HG03558 (cell line): ENCODE results near the gene PTGDR2.
"Not testable (repeated sequence)": the region's sequence is repeated elsewhere in the genome, so short reads cannot be mapped to it uniquely, and the experiment has no call there.

Experiments
- ATAC-seq: cut with Tn5 transposase; IDR thresholded peaks from one replicate; pipeline ENCODE4 v1.9.1; 2021; ENCODE audit warnings: moderate number of reproducible peaks; ENCODE audit not compliant: unreplicated experiment; ENCODE audit errors: extremely low read depth

The PTGDR2 gene

GRCh38 chr11:60844045-60844869, 11.5 kb downstream of the PTGDR2 start:
- no peak for ATAC-seq

GRCh38 chr11:60842668-60843600, 12.8 kb downstream of the PTGDR2 start:
- no peak for ATAC-seq

GRCh38 chr11:60841797-60842667, 13.7 kb downstream of the PTGDR2 start, which contains the start of gene CCDC86:
Gene CCDC86, plus strand, starts transcription at chr11:60842113. Its CDS starts 12 bp downstream, at chr11:60842125.
- ATAC-seq = peak; percentile 50

DNA sequence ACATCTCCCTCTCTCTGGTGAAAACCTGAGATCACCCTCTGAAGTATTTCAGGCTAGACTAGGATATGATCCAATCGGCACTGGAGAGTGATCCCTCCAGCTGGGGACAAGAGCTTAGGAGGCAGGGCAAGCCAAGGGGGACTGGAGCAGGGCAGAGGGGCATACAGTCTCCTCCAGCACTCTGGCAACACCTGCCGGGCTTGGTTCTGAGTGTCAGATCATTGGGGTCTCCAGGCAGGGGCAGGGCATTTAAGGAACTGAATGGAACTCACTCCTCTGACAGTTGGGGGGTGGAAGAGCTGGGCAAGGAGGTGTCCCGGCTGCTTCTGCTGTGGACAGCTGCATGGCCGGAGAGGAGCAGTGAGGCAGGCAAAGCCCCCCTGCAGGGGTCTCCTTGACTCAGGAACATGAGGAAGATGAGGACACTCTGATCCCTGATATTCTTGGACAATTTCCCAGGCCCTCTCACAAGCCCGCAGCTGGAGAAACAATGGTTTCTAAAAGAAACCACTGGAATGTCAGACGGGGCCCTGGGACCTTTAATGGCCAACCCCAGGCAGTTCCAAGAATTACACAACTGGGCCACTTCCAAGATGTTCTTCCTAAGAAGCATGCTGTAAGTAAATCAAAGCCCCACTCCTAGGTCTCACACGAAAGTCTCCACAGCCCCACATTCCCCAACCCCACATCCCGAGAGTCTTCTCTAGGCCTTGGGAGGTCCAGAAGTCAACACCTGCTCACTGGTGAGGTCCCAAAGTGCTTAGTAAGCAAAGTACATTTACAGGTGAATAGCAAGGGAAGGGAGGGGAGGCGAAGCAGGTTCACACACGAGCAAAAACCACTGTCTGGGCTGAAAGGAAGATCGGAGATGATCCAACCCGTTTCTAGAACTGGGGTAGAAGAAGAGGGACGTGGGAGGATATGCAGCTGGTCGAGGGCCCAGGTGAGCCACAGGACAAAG, 15.0 kb downstream of the PTGDR2 start:
- no peak for ATAC-seq

GRCh38 chr11:60838132-60838531, 17.6 kb downstream of the PTGDR2 start:
- ATAC-seq = no peak

- no peak for ATAC-seq
Observed at GRCh38 chr11:60836866-60837515, 18.8 kb downstream of the PTGDR2 start.

GRCh38 chr11:60835534-60835846, 20.3 kb downstream of the PTGDR2 start:
- no peak for ATAC-seq

DNA sequence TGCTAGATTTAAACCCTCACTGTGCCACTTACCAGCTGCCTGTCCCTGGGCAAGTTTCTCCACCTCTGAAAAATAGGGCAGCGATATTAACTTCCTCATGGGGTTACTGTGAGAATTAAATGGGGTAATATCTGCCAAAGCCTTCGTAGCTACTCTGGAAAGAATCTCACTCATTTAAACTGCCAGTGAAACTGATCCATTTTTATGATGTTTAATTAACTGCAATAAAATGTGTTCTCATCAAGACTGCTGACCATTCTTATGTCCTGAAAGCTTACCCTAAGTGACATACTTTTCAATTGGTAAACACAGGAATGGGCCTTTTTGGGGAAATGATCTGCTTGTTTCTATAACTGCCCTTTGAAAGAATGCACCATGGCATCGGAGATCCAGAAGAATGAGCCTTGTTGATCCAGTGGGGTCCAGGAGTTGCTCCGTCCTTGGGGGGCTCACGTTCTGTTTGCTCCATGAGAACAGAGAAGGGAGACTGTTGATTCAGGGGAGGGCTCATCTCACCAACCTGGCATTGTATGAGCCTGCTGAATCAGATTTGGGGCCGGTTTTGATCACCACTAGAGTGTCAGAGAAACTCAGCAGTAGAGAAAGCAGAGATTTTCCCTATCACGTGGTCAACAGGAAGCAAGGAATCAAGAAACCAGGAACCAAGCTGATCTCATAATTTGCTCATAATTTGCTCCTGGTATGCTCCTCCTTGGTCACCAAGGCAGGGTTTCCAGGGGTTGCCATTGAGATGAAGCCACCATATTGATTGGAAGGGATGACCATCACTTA, 20.8 kb downstream of the PTGDR2 start:
- no peak for ATAC-seq

DNA sequence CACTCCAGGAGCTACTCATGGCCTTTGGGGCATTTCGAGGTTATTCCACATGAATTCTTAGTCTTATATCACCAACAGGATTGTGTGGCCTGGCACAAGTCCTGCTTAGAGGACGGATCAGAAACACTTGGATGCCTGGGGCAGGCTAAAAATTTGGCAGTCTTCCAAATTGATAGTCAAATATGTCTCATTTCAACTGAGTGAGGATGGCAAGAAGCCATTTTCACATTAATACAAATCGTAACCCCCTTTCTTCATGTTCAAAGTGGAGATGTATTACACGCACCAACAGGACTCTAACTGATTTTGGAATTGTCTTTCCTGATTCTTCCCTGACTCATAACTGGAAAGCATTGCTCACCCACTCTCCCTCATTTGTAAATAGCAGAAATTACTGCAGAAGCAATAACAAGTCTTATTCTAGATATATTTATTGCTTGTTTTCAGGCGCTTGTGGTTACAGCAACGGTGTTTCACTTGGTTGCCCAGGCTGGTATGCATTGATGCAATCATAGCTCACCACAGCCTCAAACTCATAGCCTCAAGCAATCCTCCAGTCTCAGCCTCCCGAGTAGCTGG, 24.2 kb downstream of the PTGDR2 start:
- ATAC-seq = no peak

DNA sequence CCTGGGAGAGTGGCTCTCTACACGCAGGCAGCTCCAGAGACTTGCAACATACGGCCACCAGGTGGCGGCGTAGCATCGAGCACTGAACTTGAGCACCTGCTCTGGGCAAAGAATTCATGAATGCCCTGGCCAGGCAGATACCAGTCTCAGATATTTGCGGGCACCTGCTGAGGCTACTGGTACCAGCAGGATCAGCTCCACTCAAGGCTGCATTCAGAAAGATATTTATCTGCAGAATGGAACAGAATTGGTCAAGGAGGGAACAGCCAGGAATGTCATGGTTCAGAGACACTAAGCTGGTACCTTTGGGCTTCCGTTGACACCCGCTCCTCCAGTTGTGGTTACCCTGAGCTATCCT, 24.6 kb downstream of the PTGDR2 start:
- ATAC-seq = no peak

DNA sequence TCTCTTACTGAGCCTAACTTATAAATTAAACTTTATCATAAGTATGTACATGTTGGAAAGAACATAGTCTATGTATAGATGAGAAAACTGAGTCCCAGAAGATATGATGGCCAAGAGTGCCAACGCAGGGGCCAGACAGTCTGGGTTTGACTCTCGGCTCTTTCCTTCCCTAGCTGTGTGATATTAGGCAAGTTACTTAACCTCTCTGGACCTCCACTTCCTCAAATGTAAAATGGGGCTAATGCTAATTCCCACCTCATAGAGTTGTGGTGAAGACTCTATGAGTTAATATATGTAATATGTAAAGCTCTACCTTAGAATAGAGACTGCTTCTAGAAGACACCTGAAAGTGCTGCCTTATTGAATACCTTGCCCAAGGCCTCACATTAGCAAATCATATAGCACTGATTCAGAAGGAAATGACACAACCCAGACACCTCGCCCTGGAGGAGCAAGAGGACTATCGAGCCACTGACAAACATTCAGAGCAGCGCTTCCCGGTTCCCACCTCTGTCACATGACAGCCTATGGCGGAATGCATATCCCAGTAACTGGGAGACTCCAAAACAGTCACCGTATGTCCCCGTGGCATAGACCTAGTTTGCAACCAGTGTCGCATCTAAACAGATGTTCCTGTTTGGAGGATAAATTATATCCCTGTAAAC, 25.1 kb downstream of the PTGDR2 start:
- ATAC-seq = no peak

DNA sequence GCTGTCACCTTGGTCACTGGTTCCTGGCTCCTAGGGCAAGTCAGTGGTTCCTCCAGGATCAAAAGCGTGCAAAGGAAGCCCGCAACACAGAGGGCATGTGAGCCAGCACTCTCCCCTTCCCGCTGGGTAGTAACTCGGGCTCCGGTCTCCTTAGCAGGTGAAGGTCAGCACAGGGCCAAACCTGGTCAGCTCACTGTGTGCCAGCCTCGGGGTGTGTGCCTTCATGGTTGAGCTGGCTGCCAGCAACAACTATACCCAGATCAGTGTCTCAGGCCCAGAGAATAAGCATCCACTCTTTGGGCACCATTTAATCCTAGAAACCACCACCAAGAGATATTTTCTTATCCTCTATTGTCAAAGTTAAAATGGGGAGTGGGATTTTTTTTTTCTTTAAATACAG, 30.0 kb downstream of the PTGDR2 start:
- ATAC-seq = no peak

DNA sequence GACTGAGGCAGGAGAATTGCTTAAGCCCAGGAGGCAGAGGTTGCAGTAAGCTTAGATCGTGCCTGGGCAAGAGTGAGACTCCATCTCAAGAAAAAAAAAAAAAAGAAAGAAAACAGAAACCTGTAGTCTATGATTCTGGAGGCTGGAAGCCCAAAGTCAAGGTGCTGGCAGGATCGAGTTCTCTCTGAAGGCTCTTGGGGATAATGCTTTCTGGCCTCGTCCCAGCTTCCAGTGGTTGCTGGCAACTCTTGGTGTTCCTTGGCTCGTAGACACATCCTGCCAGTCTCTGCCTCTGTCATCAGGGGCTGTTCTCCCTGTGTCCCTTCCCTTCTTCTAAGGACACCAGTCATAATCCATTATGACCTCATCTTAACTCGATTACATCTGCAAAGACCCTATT, 30.6 kb downstream of the PTGDR2 start:
- ATAC-seq = no peak

DNA sequence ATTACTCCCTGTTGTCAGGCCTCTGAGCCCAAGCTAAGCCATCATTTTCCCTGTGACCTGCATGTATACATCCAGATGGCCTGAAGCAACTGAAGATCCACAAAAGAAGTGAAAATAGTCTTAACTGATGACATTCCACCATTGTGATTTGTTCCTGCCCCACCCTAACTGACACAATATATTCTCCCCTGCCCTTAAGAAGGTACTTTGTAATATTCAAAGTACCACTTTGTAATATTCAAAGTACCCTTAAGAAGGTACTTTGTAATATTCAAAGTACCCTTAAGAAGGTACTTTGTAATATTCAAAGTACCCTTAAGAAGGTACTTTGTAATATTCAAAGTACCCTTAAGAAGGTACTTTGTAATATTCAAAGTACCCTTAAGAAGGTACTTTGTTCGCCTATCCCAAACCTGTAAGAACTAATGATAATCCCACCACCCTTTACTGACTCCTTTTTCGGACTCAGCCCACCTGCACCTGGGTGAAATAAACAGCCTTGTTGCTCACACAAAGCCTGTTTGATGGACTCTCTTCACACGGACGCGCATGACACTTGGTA, 31.9 kb downstream of the PTGDR2 start:
- not testable (repeated sequence) for ATAC-seq

- no peak for ATAC-seq
Observed at GRCh38 chr11:60821827-60822599, 33.7 kb downstream of the PTGDR2 start.

- ATAC-seq = no peak
Observed at GRCh38 chr11:60818057-60818456, 37.7 kb downstream of the PTGDR2 start.
